GM18858 (cell line): ENCODE results near the gene PRPF6.

Source experiments
- ATAC-seq: cut with Tn5 transposase; IDR thresholded peaks from one replicate; pipeline ENCODE4 v1.9.1; 2021; ENCODE audit not compliant: unreplicated experiment

PRPF6 gene

GRCh38 chr20:63945921-63946920 is 34.7 kb upstream of the PRPF6 start:
- no peak for ATAC-seq

DNA sequence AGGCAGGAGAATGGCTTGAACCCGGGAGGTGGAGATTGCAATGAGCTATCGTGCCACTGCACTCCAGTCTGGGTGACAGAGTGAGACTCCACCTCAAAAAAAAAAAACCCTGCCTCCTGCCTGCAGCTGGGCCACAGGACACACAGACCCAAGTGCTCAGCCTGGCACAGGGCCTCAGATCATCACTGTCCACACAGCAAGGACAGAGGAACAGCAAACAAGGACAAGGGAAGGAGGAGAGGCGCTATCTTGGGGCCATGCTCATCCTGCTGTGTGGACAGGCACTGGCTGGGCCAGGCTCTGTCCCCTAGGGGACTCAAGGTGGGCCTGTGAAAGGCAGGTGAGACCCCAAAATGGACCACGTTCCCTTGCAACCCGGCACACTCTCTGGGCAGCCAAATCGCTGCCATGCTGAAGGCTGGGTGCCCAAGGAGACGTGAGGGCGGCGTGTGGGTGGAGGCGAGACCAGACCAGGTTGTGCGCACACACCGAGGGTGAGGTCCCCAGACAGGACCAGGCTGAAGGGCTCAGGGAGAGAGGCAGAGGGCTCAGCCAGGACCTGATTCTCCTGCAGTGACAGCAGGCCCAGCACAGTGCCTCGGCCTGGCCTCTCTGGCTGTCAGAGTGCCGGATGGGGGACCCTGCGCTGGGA is 33.8 kb upstream of the PRPF6 start:
- no peak for ATAC-seq

GRCh38 chr20:63947638-63948456 is 33.1 kb upstream of the PRPF6 start:
- no peak for ATAC-seq

DNA sequence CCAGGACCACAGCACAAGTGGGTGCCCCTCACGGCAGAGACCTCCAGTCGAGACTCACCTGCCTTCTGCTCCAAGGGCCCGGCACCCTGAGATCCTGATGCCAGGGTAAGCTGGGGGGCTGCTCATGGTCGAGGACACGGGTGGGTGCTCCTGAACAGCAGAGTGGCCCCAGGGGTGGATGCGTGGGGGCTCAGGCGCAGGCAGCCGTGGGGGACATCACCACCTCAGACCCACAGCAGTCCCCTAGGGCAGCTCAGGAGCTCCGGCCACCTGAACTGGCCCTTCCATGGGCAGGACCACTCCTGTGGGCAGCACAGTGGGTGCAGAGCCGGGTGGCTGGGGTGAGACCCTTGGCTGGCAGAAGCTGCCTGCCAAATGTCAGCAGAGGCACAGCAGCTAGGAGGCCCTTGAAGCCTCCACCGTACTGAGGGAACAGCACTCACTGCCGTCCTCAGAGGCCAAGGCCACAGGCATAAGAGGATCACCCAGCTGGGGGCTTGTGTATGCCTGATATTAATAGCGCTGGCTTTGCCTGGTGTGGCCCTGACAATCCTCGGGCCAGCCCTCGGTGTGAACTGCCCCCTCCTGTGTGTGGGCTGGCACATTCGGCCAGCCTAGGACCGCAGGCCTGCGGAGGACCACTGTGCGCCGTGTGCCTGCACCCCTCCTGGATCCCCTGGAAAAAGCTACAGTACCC is 30.1 kb upstream of the PRPF6 start:
- ATAC-seq, result no peak

- ATAC-seq, result no peak
Observed at GRCh38 chr20:63951398-63952209, 29.3 kb upstream of the PRPF6 start.

- ATAC-seq, result no peak
Observed at GRCh38 chr20:63952210-63952535, 28.8 kb upstream of the PRPF6 start.

- no peak for ATAC-seq
Observed at GRCh38 chr20:63952769-63953168, 28.2 kb upstream of the PRPF6 start.

GRCh38 chr20:63953764-63954429 is 27.0 kb upstream of the PRPF6 start:
- no peak for ATAC-seq

DNA sequence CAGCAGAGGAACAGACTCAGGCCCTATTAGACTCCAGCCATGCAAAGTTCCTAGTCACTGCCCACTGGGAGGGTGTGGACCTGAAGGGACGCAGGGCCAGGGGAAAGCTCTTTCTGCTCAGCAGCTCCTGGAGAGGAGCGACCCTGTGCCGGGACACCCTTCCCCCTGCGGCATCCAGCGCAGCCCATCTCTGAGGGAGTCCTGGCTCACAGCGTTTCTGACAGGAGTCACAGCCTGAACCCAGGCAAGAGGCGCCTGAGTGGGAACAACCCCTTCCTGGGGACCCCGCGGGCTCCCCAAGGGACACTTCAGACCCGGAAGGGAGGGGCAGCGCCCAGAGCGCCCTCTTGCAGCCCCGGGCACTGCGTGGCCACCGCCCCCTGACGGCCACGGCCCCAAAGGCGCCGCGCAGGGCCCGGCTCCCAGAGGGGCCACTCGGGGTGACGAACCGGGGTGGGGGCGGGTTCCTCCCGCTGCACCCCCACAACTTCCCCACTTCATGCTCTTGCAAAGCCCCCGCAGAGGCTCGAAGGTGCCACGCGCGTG is 25.6 kb upstream of the PRPF6 start:
- no peak for ATAC-seq

DNA sequence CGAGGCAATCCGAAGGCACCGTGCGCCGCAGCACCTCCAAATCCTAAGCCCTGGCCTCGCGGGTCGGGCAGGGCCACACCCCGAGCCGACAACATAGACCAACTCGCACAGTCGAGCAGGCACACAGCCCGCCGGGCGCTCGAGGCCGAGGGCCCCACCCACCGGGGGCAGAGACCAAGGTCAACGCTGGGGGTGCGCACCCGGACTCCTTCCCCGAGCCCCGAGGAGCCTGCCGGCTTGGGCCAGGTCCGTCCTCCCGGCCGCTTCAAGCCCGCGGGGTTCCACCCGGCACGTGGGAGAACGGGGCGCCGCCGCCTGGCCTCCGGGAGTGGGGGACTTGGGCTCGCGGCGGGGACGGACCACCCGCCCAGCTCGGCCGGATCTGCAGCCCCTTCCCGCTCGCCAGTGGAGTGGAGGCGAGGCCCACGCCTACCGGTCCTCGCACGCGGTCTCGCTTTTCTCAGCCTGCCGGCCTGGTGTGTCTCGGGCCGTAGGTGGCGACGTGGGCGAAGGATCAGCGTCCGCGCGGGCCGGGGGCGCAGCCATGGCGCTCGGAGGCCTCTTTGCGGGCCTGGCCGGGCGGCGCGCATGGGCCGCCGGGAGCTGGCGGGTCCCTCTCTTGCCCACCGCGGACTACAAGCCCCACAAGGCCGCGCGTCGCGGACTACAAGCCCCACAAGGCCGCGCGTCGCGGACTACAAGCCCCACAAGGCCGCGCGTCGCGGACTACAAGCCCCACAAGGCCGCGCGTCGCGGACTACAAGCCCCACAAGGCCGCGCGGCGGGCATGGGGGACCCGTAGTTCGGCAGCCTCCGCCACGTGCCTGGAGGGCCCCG is 24.9 kb upstream of the PRPF6 start, which contains the start of gene UCKL1:
TSS of gene UCKL1 (minus strand) at position 590 of the 837 bp plus-strand sequence. CDS start at position 546, 44 bp downstream.
- peak; percentile 45 for ATAC-seq

DNA sequence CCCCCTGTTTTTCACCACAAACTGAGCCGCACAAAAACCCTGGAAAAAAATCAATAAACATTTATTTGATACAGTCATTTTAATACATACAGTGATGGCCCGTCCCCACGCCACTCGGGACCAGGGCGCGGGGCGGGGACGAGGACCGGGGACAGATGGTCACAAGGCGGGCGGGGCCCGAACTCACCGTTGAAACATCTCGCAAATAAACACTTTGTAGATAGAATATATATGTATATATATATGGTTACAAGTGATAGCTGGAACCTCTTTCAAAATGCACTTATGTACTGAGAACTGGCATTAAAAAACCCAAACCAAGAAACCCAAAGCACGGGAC is 24.3 kb upstream of the PRPF6 start:
- ATAC-seq, result peak; percentile 16

DNA sequence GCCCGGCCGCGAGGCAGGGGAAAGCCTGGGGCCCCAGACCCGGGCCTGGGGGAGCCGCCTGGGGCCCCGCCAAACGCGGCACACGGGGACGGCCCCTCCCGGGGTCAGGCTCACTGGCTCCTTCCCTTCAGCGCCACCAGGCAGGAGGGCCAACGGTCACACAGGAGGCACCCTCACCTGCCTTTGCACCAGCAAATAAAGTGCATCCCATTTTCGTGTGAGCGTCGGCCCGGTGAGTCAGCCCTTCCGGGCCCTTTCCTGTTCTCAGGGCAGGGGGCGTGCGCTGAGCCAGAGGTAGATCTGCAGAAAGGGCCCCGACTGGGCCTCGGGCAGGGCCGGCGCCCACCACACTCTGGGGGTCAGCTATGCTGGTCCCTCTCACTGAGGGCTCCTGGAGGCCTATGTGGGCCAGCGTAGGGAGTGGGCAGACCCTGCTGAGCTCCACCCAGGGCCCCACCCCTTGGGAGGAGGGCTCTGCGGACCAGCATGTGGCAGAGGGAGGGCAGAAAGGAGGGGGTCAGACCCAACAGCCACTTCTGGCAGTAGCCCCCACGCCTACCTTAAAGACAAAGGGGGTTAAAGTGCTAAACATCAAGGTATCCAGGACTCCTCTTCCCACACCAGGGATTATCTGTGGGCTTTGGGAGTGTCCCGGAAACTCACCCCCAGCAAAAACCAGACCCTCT is 23.8 kb upstream of the PRPF6 start:
- no peak for ATAC-seq

GRCh38 chr20:63957690-63958441 is 23.1 kb upstream of the PRPF6 start:
- ATAC-seq, result no peak

GRCh38 chr20:63958471-63958870 is 22.5 kb upstream of the PRPF6 start:
- no peak for ATAC-seq

GRCh38 chr20:63958964-63959698 is 21.8 kb upstream of the PRPF6 start:
- no peak for ATAC-seq

- ATAC-seq, result no peak
Observed at GRCh38 chr20:63959699-63960075, 21.2 kb upstream of the PRPF6 start.
